Astrocyte (in vitro differentiated cells and primary cell): ENCODE measurements around the gene NUAK2. TPM values are rescaled to one million over a fixed set of nuclear protein-coding genes. Genes with fewer than 3 reads are reported as not detected.

Experiments
- DNase-seq: peaks from one replicate; pipeline ENCODE4 v3.0.0-alpha.2; 2010; ENCODE audit warnings: low read depth
- FAIRE-seq: peaks from 2 replicates; lab custom pipeline; 2011; peaks lifted over from hg19 to GRCh38; lab: Jason Lieb, UNC
- H2AFZ ChIP-seq: 2 replicates; pipeline ENCODE4 v1.6.0; 2012; ENCODE audit warnings: low read depth, low read length, inconsistent platforms
- H3K27ac ChIP-seq: 2 replicates; pipeline ENCODE4 v1.5.1; 2011; ENCODE audit warnings: low read depth, low read length, inconsistent platforms
- H3K27me3 ChIP-seq: 2 replicates; pipeline ENCODE4 v1.6.0; 2011; ENCODE audit warnings: low read length, inconsistent platforms; ENCODE audit not compliant: insufficient read depth
- H3K36me3 ChIP-seq: 2 replicates; pipeline ENCODE4 v1.5.1; 2011; ENCODE audit warnings: low read length, inconsistent platforms; ENCODE audit not compliant: insufficient read depth
- H3K4me1 ChIP-seq: 2 replicates; pipeline ENCODE4 v1.5.1; 2011; ENCODE audit warnings: low read length, inconsistent platforms; ENCODE audit not compliant: insufficient read depth
- H3K4me2 ChIP-seq: 2 replicates; pipeline ENCODE4 v1.6.0; 2012; ENCODE audit warnings: low read length, inconsistent platforms
- H3K4me3 ChIP-seq: 2 replicates; pipeline ENCODE4 v1.5.1; 2011; ENCODE audit warnings: low read depth, mild to moderate bottlenecking, low read length, inconsistent platforms; ENCODE audit not compliant: insufficient read depth
- H3K79me2 ChIP-seq: 2 replicates; pipeline ENCODE4 v1.6.0; 2012; ENCODE audit warnings: mild to moderate bottlenecking, low read length, inconsistent platforms; ENCODE audit not compliant: insufficient read depth
- H3K9ac ChIP-seq: 2 replicates; pipeline ENCODE4 v1.6.0; 2012; ENCODE audit warnings: mild to moderate bottlenecking, low read length, inconsistent platforms
- H3K9me3 ChIP-seq: 2 replicates; pipeline ENCODE4 v1.5.1; 2012; ENCODE audit warnings: low read depth, mild to moderate bottlenecking, low read length, inconsistent platforms; ENCODE audit not compliant: insufficient read depth
- H4K20me1 ChIP-seq: 2 replicates; pipeline ENCODE4 v1.6.0; 2012; ENCODE audit warnings: low read length, inconsistent platforms; ENCODE audit not compliant: insufficient read depth
- H3K27ac Mint-ChIP-seq: one replicate; pipeline ENCODE4 v1.8.0; 2021; ENCODE audit warnings: mild to moderate bottlenecking, mixed read lengths; ENCODE audit not compliant: unreplicated experiment
- H3K27me3 Mint-ChIP-seq: one replicate; pipeline ENCODE4 v1.8.0; 2021; ENCODE audit warnings: low read depth, mixed read lengths; ENCODE audit not compliant: unreplicated experiment
- H3K36me3 Mint-ChIP-seq: one replicate; pipeline ENCODE4 v1.8.0; 2021; ENCODE audit warnings: low read depth, mixed read lengths; ENCODE audit not compliant: unreplicated experiment
- H3K4me1 Mint-ChIP-seq: one replicate; pipeline ENCODE4 v1.8.0; 2021; ENCODE audit warnings: low read depth, mixed read lengths; ENCODE audit not compliant: unreplicated experiment
- H3K4me3 Mint-ChIP-seq: one replicate; pipeline ENCODE4 v1.8.0; 2021; ENCODE audit warnings: mild to moderate bottlenecking, moderate library complexity, mixed read lengths; ENCODE audit not compliant: unreplicated experiment
- H3K9me3 Mint-ChIP-seq: one replicate; pipeline ENCODE4 v1.8.0; 2021; ENCODE audit warnings: mild to moderate bottlenecking, mixed read lengths; ENCODE audit not compliant: unreplicated experiment
- EZH2 ChIP-seq: IDR thresholded peaks from 2 replicates; pipeline ENCODE4 v1.6.1; 2012; ENCODE audit warnings: mild to moderate bottlenecking, low read length, inconsistent platforms; ENCODE audit not compliant: insufficient read depth
- total RNA-seq: library from RNA; stranded (reverse); gene quantifications from 2 replicates; pipeline ENCODE4 v1.2.1, GENCODE V29; 2021
- TF ChIP-seq, protein P1 (sequence below): IDR thresholded peaks from 2 replicates; pipeline ENCODE4 v1.5.1; 2011; ENCODE audit warnings: low read depth, mild to moderate bottlenecking, inconsistent platforms, low read length, moderate library complexity; ENCODE audit not compliant: insufficient read depth

NUAK2 gene
- total RNA-seq, 1 donor from 2014 or later, result 49.4 TPM

DNA sequence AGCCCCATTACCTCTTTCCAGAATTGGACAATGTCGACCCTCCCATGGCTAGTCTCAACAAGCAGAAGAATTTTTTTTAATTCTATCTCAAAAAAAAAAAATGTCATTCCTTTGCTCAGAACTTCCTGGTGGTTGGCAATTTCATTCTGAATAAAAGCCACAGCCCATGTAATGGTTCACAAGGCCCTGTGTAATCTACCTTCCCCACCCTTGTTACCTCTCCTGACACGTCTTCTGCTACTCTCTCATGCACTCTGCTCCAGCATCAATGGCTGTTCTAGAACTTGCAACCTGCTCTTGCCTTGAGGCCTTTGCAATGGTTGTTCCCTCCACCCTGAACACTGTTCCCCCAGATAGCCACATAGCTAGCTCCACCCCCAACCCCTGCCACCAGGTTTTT is 25.4 kb downstream of the NUAK2 start:
- no peak overlapping the region for H3K4me3 ChIP-seq
- DNase-seq (no peak), FAIRE-seq (no peak)
- Mint-ChIP-seq H3K4me1 (peaks cover 70% of the 10 kb centered on the region), H3K27ac (peak overlapping the region; percentile 100), H3K9me3 (no peaks in the 10 kb centered on the region), H3K4me3 (no peak overlapping the region), H3K27me3 (no peaks in the 10 kb centered on the region), H3K36me3 (no peaks in the 10 kb centered on the region)
- no peaks in the 10 kb centered on the region for H3K9me3 ChIP-seq
- no peak overlapping the region for H2AFZ ChIP-seq
- no peaks in the 10 kb centered on the region for H3K27me3 ChIP-seq
- no peak overlapping the region for H3K4me2 ChIP-seq
- no peak overlapping the region for H3K9ac ChIP-seq
- no peaks in the 10 kb centered on the region for H3K36me3 ChIP-seq
- H4K20me1 ChIP-seq, result no peaks in the 10 kb centered on the region
- no peaks in the 10 kb centered on the region for H3K79me2 ChIP-seq
- H3K4me1 ChIP-seq, result peaks cover 48% of the 10 kb centered on the region
- no peak for TF ChIP-seq EZH2
- TF ChIP-seq, protein P1, sequence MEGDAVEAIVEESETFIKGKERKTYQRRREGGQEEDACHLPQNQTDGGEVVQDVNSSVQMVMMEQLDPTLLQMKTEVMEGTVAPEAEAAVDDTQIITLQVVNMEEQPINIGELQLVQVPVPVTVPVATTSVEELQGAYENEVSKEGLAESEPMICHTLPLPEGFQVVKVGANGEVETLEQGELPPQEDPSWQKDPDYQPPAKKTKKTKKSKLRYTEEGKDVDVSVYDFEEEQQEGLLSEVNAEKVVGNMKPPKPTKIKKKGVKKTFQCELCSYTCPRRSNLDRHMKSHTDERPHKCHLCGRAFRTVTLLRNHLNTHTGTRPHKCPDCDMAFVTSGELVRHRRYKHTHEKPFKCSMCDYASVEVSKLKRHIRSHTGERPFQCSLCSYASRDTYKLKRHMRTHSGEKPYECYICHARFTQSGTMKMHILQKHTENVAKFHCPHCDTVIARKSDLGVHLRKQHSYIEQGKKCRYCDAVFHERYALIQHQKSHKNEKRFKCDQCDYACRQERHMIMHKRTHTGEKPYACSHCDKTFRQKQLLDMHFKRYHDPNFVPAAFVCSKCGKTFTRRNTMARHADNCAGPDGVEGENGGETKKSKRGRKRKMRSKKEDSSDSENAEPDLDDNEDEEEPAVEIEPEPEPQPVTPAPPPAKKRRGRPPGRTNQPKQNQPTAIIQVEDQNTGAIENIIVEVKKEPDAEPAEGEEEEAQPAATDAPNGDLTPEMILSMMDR, result no peak
- no peak overlapping the region for H3K27ac ChIP-seq

DNA sequence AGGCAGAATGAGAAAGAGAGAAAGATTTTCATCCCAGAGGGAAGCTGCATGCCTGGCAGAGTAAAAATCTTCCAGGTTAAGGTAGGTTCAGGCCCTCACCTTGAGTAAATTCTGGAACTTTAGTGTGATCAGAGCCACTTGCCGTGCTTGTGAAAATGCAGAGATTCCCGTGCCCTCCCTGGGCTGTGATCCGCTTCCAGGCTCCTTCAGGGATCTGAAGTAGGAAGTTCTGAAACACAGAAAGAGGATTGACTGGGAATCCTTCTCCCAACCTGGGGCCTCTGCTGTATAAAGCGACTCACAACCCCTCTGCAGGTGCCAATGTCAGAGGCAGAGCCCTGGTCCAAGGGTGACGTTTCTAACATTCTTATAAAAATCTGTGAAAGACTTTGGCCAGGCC is 26.6 kb downstream of the NUAK2 start:
- no peaks in the 10 kb centered on the region for H3K27me3 ChIP-seq
- peak overlapping the region; percentile 100 for H3K27ac Mint-ChIP-seq
- H3K4me3 Mint-ChIP-seq, result no peak overlapping the region
- H3K9ac ChIP-seq, result peak overlapping the region; percentile 78
- H3K4me3 ChIP-seq, result peak overlapping the region; percentile 11
- no peaks in the 10 kb centered on the region for H3K36me3 Mint-ChIP-seq
- FAIRE-seq (no peak), DNase-seq (no peak)
- H3K9me3 Mint-ChIP-seq, result no peaks in the 10 kb centered on the region
- TF ChIP-seq, protein P1, result no peak
- TF ChIP-seq EZH2, result no peak
- H3K27ac ChIP-seq, result peak overlapping the region; percentile 93
- no peaks in the 10 kb centered on the region for H3K79me2 ChIP-seq
- H3K36me3 ChIP-seq, result no peaks in the 10 kb centered on the region
- peaks cover 37% of the 10 kb centered on the region for H3K4me1 ChIP-seq
- H2AFZ ChIP-seq, result no peak overlapping the region
- H3K4me2 ChIP-seq, result peak overlapping the region; percentile 75
- H3K9me3 ChIP-seq, result no peaks in the 10 kb centered on the region
- no peaks in the 10 kb centered on the region for H4K20me1 ChIP-seq
- H3K4me1 Mint-ChIP-seq, result peaks cover 60% of the 10 kb centered on the region
- H3K27me3 Mint-ChIP-seq, result no peaks in the 10 kb centered on the region

DNA sequence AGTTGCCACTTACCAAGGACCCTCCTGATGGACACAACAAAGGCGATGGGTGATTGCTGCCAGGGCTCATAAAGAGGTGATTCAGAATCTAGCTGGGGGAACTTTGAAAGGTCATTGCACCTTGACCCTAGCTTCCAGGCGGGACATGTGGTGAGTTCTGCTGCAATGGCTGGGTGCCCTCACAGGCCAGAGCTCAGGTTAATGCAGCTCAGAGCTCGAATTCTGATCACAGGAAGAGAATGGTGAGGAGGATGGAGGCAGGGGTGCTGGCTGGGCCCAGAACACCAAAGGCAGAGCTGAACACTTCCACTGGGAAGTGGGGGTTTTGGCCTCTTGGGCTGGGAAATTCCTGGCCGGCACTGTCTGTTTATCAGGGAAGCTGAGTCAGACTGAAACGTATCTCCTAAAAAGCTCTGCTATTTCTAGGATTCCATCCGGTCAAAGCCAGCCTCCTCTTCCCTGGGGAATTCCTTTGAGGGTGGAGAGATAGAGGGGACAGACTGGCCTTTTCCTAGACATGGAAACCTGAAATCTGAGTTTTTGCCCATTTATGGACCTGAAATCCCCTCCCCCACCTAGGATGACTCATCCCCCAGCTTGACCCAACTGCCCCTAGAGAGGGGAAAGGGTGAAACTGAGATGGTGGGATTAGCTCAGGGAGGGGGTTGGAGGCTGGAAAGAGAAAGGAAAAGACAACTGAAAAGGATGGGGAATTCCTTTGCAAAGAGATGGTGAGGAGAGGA is 27.2 kb downstream of the NUAK2 start:
- FAIRE-seq, result peak; percentile 17
- Histone ChIP-seq H3K9me3 (no peaks in the 10 kb centered on the region), H3K4me2 (peak overlapping the region; percentile 75), H3K4me3 (peak overlapping the region; percentile 11), H4K20me1 (no peaks in the 10 kb centered on the region), H3K4me1 (peaks cover 33% of the 10 kb centered on the region), H3K27me3 (no peaks in the 10 kb centered on the region), H3K9ac (peak overlapping the region; percentile 78), H3K27ac (peak overlapping the region; percentile 93), H3K79me2 (no peaks in the 10 kb centered on the region), H2AFZ (no peak overlapping the region), H3K36me3 (no peaks in the 10 kb centered on the region)
- Mint-ChIP-seq H3K4me1 (peaks cover 55% of the 10 kb centered on the region), H3K4me3 (peak overlapping the region; percentile 57), H3K9me3 (no peaks in the 10 kb centered on the region), H3K27ac (peak overlapping the region; percentile 100), H3K36me3 (no peaks in the 10 kb centered on the region), H3K27me3 (no peaks in the 10 kb centered on the region)
- DNase-seq, result peak; percentile 89
- TF ChIP-seq, protein P1, result no peak
- TF ChIP-seq EZH2, result no peak
